Astrocyte (in vitro differentiated cells and primary cell): ENCODE results near the gene NPHP1. TPM values are rescaled to one million over a fixed set of nuclear protein-coding genes. Genes with fewer than 3 reads are reported as not detected.

Experiments used
- DNase-seq: peaks from one replicate; pipeline ENCODE4 v3.0.0-alpha.2; 2010; ENCODE audit warnings: low read depth
- FAIRE-seq: peaks from 2 replicates; lab custom pipeline; 2011; peaks lifted over from hg19 to GRCh38; lab: Jason Lieb, UNC
- H2AFZ ChIP-seq: 2 replicates; pipeline ENCODE4 v1.6.0; 2012; ENCODE audit warnings: low read depth, low read length, inconsistent platforms
- H3K27ac ChIP-seq: 2 replicates; pipeline ENCODE4 v1.5.1; 2011; ENCODE audit warnings: low read depth, low read length, inconsistent platforms
- H3K27me3 ChIP-seq: 2 replicates; pipeline ENCODE4 v1.6.0; 2011; ENCODE audit warnings: low read length, inconsistent platforms; ENCODE audit not compliant: insufficient read depth
- H3K36me3 ChIP-seq: 2 replicates; pipeline ENCODE4 v1.5.1; 2011; ENCODE audit warnings: low read length, inconsistent platforms; ENCODE audit not compliant: insufficient read depth
- H3K4me1 ChIP-seq: 2 replicates; pipeline ENCODE4 v1.5.1; 2011; ENCODE audit warnings: low read length, inconsistent platforms; ENCODE audit not compliant: insufficient read depth
- H3K4me2 ChIP-seq: 2 replicates; pipeline ENCODE4 v1.6.0; 2012; ENCODE audit warnings: low read length, inconsistent platforms
- H3K4me3 ChIP-seq: 2 replicates; pipeline ENCODE4 v1.5.1; 2011; ENCODE audit warnings: low read depth, mild to moderate bottlenecking, low read length, inconsistent platforms; ENCODE audit not compliant: insufficient read depth
- H3K79me2 ChIP-seq: 2 replicates; pipeline ENCODE4 v1.6.0; 2012; ENCODE audit warnings: mild to moderate bottlenecking, low read length, inconsistent platforms; ENCODE audit not compliant: insufficient read depth
- H3K9ac ChIP-seq: 2 replicates; pipeline ENCODE4 v1.6.0; 2012; ENCODE audit warnings: mild to moderate bottlenecking, low read length, inconsistent platforms
- H3K9me3 ChIP-seq: 2 replicates; pipeline ENCODE4 v1.5.1; 2012; ENCODE audit warnings: low read depth, mild to moderate bottlenecking, low read length, inconsistent platforms; ENCODE audit not compliant: insufficient read depth
- H4K20me1 ChIP-seq: 2 replicates; pipeline ENCODE4 v1.6.0; 2012; ENCODE audit warnings: low read length, inconsistent platforms; ENCODE audit not compliant: insufficient read depth
- H3K27ac Mint-ChIP-seq: one replicate; pipeline ENCODE4 v1.8.0; 2021; ENCODE audit warnings: mild to moderate bottlenecking, mixed read lengths; ENCODE audit not compliant: unreplicated experiment
- H3K27me3 Mint-ChIP-seq: one replicate; pipeline ENCODE4 v1.8.0; 2021; ENCODE audit warnings: low read depth, mixed read lengths; ENCODE audit not compliant: unreplicated experiment
- H3K36me3 Mint-ChIP-seq: one replicate; pipeline ENCODE4 v1.8.0; 2021; ENCODE audit warnings: low read depth, mixed read lengths; ENCODE audit not compliant: unreplicated experiment
- H3K4me1 Mint-ChIP-seq: one replicate; pipeline ENCODE4 v1.8.0; 2021; ENCODE audit warnings: low read depth, mixed read lengths; ENCODE audit not compliant: unreplicated experiment
- H3K4me3 Mint-ChIP-seq: one replicate; pipeline ENCODE4 v1.8.0; 2021; ENCODE audit warnings: mild to moderate bottlenecking, moderate library complexity, mixed read lengths; ENCODE audit not compliant: unreplicated experiment
- H3K9me3 Mint-ChIP-seq: one replicate; pipeline ENCODE4 v1.8.0; 2021; ENCODE audit warnings: mild to moderate bottlenecking, mixed read lengths; ENCODE audit not compliant: unreplicated experiment
- EZH2 ChIP-seq: IDR thresholded peaks from 2 replicates; pipeline ENCODE4 v1.6.1; 2012; ENCODE audit warnings: mild to moderate bottlenecking, low read length, inconsistent platforms; ENCODE audit not compliant: insufficient read depth
- total RNA-seq: library from RNA; stranded (reverse); gene quantifications from 2 replicates; pipeline ENCODE4 v1.2.1, GENCODE V29; 2021
- TF ChIP-seq, protein P1 (sequence below): IDR thresholded peaks from 2 replicates; pipeline ENCODE4 v1.5.1; 2011; ENCODE audit warnings: low read depth, mild to moderate bottlenecking, inconsistent platforms, low read length, moderate library complexity; ENCODE audit not compliant: insufficient read depth

The NPHP1 gene
- total RNA-seq, 1 donor from 2014 or later = 3.3 TPM

DNA sequence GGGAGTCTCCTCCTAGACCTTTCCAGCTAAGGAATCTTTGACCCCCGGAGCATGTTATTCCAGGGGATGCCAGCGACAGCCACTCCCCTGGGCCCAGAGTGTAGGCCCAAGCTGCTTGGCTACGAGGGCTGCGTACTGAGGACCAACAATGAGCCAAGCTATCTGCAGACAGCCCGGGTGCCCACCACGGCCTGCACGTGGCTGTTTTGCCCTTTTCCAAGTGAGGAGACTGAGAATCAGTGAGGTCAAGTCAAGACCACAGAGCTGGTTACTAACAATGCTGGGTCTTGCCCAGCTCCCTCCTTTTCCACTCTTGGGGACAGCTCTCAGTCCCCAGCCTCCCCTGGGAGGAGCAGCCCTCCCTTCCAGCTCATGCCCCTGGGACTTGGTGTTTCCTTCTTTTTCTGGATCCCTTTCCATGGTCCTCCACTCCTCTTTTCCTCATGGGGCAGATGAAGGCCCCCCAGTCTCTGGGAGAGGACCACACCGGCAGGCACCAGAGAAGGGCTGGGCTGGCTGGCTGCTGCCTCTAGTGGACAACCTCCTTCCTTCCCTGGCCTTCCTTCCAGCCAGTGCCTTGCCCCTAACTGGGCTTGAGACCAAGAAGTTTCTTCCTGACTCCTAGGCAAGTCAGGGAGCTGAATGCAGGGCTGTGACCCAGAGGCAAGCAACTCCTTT is 88.6 kb downstream of the NPHP1 start:
- Histone ChIP-seq H3K79me2 (peaks cover 29% of the 10 kb centered on the region), H3K27me3 (no peaks in the 10 kb centered on the region), H3K4me2 (peak overlapping the region; percentile 96), H3K9ac (peak overlapping the region; percentile 79), H3K4me1 (peaks cover 14% of the 10 kb centered on the region), H3K4me3 (peak overlapping the region; percentile 62), H3K36me3 (no peaks in the 10 kb centered on the region), H3K9me3 (no peaks in the 10 kb centered on the region), H2AFZ (peak overlapping the region; percentile 79), H4K20me1 (no peaks in the 10 kb centered on the region), H3K27ac (no peak overlapping the region)
- peak; percentile 64 for DNase-seq
- peaks cover 74% of the 10 kb centered on the region for H3K27me3 Mint-ChIP-seq
- H3K4me3 Mint-ChIP-seq = peak overlapping the region; percentile 52
- H3K4me1 Mint-ChIP-seq = no peaks in the 10 kb centered on the region
- H3K27ac Mint-ChIP-seq = no peak overlapping the region
- FAIRE-seq = no peak
- no peaks in the 10 kb centered on the region for H3K9me3 Mint-ChIP-seq
- TF ChIP-seq EZH2 = no peak
- TF ChIP-seq, protein P1, sequence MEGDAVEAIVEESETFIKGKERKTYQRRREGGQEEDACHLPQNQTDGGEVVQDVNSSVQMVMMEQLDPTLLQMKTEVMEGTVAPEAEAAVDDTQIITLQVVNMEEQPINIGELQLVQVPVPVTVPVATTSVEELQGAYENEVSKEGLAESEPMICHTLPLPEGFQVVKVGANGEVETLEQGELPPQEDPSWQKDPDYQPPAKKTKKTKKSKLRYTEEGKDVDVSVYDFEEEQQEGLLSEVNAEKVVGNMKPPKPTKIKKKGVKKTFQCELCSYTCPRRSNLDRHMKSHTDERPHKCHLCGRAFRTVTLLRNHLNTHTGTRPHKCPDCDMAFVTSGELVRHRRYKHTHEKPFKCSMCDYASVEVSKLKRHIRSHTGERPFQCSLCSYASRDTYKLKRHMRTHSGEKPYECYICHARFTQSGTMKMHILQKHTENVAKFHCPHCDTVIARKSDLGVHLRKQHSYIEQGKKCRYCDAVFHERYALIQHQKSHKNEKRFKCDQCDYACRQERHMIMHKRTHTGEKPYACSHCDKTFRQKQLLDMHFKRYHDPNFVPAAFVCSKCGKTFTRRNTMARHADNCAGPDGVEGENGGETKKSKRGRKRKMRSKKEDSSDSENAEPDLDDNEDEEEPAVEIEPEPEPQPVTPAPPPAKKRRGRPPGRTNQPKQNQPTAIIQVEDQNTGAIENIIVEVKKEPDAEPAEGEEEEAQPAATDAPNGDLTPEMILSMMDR = peak; percentile 57
- no peaks in the 10 kb centered on the region for H3K36me3 Mint-ChIP-seq

DNA sequence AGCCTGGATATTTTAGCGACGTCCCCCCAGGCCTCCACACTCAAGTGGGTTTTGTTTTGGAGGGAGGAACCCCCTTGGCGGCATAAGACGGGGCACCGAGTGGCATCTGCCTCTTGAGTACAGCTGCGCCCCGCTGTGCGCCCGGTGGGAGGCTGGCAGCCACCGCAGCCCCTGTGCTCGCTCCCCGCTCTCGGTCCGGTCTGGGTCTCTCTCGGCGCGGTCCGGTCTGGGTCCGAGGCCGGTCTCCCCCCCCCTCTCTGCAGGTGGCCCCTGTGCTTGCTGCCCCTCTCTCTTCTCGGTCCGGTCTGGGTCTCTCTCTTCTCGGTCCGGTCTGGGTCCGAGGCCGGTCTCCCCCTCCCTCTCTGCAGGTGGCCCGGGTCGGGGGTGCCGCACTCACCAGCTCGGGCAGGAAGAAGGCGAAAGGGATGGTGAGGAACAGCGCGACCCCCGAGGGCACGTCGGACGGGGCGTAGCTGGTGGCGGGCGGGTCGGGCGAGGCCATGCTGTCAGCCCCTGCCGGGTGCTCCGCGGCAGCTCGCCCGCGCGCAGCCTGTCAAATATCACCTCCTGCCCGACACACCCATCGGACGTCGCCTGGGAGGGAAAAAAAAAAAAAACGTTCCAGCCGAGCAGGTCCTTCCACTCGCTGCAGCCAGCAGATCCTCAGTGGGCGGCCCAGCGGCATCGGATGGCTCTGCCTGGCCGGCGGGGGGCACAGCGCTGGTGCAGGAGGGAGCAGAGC is 89.4 kb downstream of the NPHP1 start, which contains the start of gene MALL:
Gene MALL (minus strand): TSS at position 532 of the 742 bp plus-strand sequence. CDS start 30 bp downstream, at position 502.
- H2AFZ ChIP-seq = peak within 1 kb of the TSS; percentile 79
- H3K4me1 ChIP-seq = peaks cover 14% of the 10 kb centered on the region
- H3K9ac ChIP-seq = peak within 1 kb of the TSS; percentile 79
- no peak within 1 kb of the TSS for H3K27ac Mint-ChIP-seq
- no peaks in the 10 kb centered on the region for H3K36me3 Mint-ChIP-seq
- no peaks in the 10 kb centered on the region for H3K9me3 Mint-ChIP-seq
- no peaks in the 10 kb centered on the region for H3K27me3 ChIP-seq
- peaks cover 29% of the 10 kb centered on the region for H3K79me2 ChIP-seq
- peak within 1 kb of the TSS; percentile 52 for H3K4me3 Mint-ChIP-seq
- peak within 1 kb of the TSS; percentile 62 for H3K4me3 ChIP-seq
- H3K4me1 Mint-ChIP-seq = no peaks in the 10 kb centered on the region
- FAIRE-seq = no peak
- H4K20me1 ChIP-seq = no peaks in the 10 kb centered on the region
- no peaks in the 10 kb centered on the region for H3K36me3 ChIP-seq
- peak within 1 kb of the TSS; percentile 96 for H3K4me2 ChIP-seq
- no peak for DNase-seq
- no peaks in the 10 kb centered on the region for H3K9me3 ChIP-seq
- no peak within 1 kb of the TSS for H3K27ac ChIP-seq
- TF ChIP-seq, protein P1 = no peak
- TF ChIP-seq EZH2 = no peak
- H3K27me3 Mint-ChIP-seq = peaks cover 73% of the 10 kb centered on the region
